ENCODE results near the gene GCK. TPM values are rescaled to one million over a fixed set of nuclear protein-coding genes. Genes with fewer than 3 reads are reported as not detected.

GCK gene
- total RNA-seq, 2 donors from 2014 or later, result 0.91 to 2.7 TPM

DNA sequence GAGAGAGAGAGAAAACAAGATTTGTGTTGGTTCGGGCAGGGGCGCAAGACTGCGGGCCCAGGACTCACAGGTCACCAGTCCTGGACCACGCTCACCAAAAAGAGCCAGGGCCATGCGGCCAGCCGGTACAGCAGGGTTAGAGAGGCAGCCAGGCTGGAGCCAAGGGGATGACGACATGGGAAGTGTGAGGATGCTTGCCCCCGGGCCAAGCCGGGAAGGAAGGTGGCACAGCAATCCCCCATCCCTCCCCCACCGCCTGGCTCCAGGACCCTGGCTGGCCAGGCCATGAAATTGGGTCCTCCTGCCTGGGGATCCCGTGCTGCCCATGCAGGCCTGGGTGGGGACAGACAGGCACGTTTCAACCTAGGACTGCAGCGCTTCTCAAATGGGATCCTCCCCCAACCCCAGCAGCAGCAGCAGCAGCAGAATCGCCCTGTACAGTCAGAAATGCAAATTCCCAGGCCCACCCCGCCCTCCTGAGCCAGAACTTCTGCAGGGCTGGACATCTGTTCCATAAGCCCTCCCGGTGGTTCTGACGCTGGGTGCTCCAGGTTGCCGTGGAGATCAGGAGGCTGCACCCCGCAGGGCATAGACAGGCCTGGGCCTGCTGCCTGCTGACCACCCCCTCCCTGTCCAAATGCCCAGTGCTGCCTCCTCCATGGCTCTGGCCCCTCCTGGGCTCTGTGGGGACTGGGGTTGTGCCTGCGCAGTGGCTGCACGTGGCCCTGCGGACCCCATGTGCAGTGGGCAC is 46.5 kb upstream of the GCK start:
- no peaks in the 10 kb centered on the region for H3K9me3 ChIP-seq
- 53% methylated on average over 22 of the region's 22 CpGs for WGBS
- H3K4me1 ChIP-seq (replicated peaks), result no peaks in the 10 kb centered on the region
- TF ChIP-seq POLR2AphosphoS5 (IDR thresholded peaks at IDR 0.05) (no peak), POLR2A (IDR thresholded peaks at IDR 0.05) (no peak)
- TF ChIP-seq, protein P1, sequence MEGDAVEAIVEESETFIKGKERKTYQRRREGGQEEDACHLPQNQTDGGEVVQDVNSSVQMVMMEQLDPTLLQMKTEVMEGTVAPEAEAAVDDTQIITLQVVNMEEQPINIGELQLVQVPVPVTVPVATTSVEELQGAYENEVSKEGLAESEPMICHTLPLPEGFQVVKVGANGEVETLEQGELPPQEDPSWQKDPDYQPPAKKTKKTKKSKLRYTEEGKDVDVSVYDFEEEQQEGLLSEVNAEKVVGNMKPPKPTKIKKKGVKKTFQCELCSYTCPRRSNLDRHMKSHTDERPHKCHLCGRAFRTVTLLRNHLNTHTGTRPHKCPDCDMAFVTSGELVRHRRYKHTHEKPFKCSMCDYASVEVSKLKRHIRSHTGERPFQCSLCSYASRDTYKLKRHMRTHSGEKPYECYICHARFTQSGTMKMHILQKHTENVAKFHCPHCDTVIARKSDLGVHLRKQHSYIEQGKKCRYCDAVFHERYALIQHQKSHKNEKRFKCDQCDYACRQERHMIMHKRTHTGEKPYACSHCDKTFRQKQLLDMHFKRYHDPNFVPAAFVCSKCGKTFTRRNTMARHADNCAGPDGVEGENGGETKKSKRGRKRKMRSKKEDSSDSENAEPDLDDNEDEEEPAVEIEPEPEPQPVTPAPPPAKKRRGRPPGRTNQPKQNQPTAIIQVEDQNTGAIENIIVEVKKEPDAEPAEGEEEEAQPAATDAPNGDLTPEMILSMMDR (IDR thresholded peaks at IDR 0.05), result no peak
- no peak for DNase-seq (ENCODE audit: low spot score)
- H3K4me3 ChIP-seq, result no peak overlapping the region
- intact Hi-C loops (cut with DNase I), result no loop called here
- no peaks in the 10 kb centered on the region for H3K27me3 ChIP-seq (replicated peaks; ENCODE audit: insufficient read depth)
- H3K27ac ChIP-seq, result no peak overlapping the region
- no peaks in the 10 kb centered on the region for H3K36me3 ChIP-seq

DNA sequence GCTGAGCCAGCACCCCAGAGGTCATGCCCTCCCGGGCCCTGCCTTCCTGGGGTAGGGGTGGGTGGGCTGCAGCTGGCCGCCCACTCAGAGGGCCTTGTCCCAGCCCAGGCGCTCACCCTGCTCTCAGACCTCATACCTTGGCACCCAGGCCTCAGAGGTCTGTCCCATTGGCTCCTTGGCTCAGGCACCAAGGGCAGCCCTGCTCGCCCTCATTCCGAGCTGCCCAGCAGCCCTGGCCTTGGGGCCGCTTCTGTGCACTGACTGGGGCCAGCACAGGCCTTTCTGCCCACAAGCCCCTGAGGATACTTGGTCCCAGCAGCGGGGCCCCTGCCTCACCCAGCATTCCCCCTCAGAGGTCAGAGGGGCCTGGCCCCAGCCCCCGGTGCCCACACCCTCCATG is 45.8 kb upstream of the GCK start:
- no peak overlapping the region for H3K27ac ChIP-seq
- H3K9me3 ChIP-seq, result no peaks in the 10 kb centered on the region
- H3K4me1 ChIP-seq (replicated peaks), result no peaks in the 10 kb centered on the region
- intact Hi-C loops (cut with DNase I), result no loop called here
- no peak for DNase-seq (ENCODE audit: low spot score)
- 90% methylated on average over 7 of the region's 8 CpGs for WGBS
- no peaks in the 10 kb centered on the region for H3K36me3 ChIP-seq
- H3K27me3 ChIP-seq (replicated peaks; ENCODE audit: insufficient read depth), result no peaks in the 10 kb centered on the region
- TF ChIP-seq, protein P1 (IDR thresholded peaks at IDR 0.05), result no peak
- TF ChIP-seq POLR2A (IDR thresholded peaks at IDR 0.05), result no peak
- no peak for TF ChIP-seq POLR2AphosphoS5 (IDR thresholded peaks at IDR 0.05)
- no peak overlapping the region for H3K4me3 ChIP-seq

DNA sequence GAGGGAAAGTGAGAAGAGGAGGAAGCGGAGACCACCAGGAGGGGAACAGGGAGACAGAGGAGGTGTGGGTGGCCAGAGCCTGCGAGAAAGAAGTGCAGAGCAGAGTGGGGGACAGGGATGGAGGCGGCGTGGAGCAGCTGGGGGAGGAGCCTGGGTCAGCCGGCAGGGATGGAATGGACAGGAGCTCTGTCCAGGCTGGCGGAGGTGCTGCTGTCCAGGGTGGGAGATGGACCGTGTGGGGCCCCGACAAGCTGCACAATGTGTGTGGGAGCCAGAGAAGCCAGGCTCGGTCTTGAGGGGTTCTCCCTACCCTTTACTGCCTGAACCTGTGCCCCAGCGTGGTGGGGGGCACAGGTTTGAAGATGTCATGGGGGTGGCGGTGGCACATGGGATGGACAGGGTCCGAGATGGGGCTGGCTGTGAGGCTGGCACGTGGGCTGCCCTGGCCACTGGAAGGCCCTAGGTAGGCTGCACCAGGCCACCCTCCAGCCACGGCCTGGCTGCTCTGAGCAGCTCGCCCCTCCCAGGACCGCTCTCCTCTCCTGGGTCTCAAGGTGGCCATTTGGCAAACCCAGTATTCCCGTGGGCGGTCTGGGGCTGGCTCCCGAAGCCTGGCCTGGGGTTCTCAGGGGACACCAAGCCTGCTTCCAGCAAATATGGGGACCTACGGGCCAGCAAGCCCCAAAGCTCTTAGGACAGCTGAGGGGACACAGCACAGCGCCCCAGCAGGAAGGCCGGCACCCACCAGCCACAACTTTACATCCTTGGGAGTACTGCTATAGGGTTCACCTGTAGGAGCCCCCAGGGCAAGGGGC is 43.9 kb upstream of the GCK start:
- Histone ChIP-seq H3K4me1 (replicated peaks) (no peaks in the 10 kb centered on the region), H3K4me3 (no peak overlapping the region), H3K27ac (no peak overlapping the region), H3K9me3 (no peaks in the 10 kb centered on the region), H3K27me3 (replicated peaks; ENCODE audit: insufficient read depth) (no peaks in the 10 kb centered on the region), H3K36me3 (no peaks in the 10 kb centered on the region)
- intact Hi-C loops (cut with DNase I), result no loop called here
- TF ChIP-seq, protein P1 (IDR thresholded peaks at IDR 0.05), result no peak
- TF ChIP-seq POLR2A (IDR thresholded peaks at IDR 0.05) (no peak), POLR2AphosphoS5 (IDR thresholded peaks at IDR 0.05) (no peak)
- 80% methylated on average over 22 of the region's 22 CpGs for WGBS
- no peak for DNase-seq (ENCODE audit: low spot score)

- Histone ChIP-seq H3K36me3 (no peaks in the 10 kb centered on the region), H3K27ac (no peak overlapping the region), H3K4me1 (replicated peaks) (no peaks in the 10 kb centered on the region), H3K4me3 (no peak overlapping the region), H3K27me3 (replicated peaks; ENCODE audit: insufficient read depth) (no peaks in the 10 kb centered on the region), H3K9me3 (no peaks in the 10 kb centered on the region)
- TF ChIP-seq POLR2AphosphoS5 (IDR thresholded peaks at IDR 0.05) (no peak), POLR2A (IDR thresholded peaks at IDR 0.05) (no peak)
- TF ChIP-seq, protein P1 (IDR thresholded peaks at IDR 0.05), result no peak
- 77% methylated on average over 12 of the region's 13 CpGs for WGBS
- intact Hi-C loops (cut with DNase I), result no loop called here
- DNase-seq (ENCODE audit: low spot score), result no peak
Observed at GRCh38 chr7:44232396-44232795, 43.2 kb upstream of the GCK start.
